Karpas-422 (cell line): ENCODE measurements around the gene FBXO42. TPM values are rescaled to one million over a fixed set of nuclear protein-coding genes. Genes with fewer than 3 reads are reported as not detected.
"Not testable (repeated sequence)": the region's sequence is repeated elsewhere in the genome, so short reads cannot be mapped to it uniquely, and the experiment has no call there.

Source experiments
- DNase-seq: peaks from one replicate; pipeline ENCODE4 v3.0.0-alpha.2; 2015
- H2AFZ ChIP-seq: fragments of 200-600 bp; sonication (generic); 2 replicates; pipeline ENCODE4 v1.6.1; 2014; ENCODE audit warnings: antibody characterized with exemption, low read length, mixed read lengths
- H3K27ac ChIP-seq: fragments of 200-600 bp; sonication (generic); 2 replicates; pipeline ENCODE4 v1.5.1; 2014; ENCODE audit warnings: mild to moderate bottlenecking, low read length, moderate library complexity
- H3K27me3 ChIP-seq: fragments of 200-600 bp; sonication (generic); 2 replicates; pipeline ENCODE4 v1.6.1; 2014; ENCODE audit warnings: low read length, mixed read lengths
- H3K36me3 ChIP-seq: fragments of 200-600 bp; sonication (generic); 2 replicates; pipeline ENCODE4 v1.6.1; 2014; ENCODE audit warnings: low read length, mixed read lengths; ENCODE audit not compliant: insufficient read depth
- H3K4me1 ChIP-seq: fragments of 200-600 bp; sonication (generic); 2 replicates; pipeline ENCODE4 v1.6.1; 2014; ENCODE audit warnings: mild to moderate bottlenecking, low read length, mixed read lengths
- H3K4me2 ChIP-seq: fragments of 200-600 bp; sonication (generic); 2 replicates; pipeline ENCODE4 v1.6.1; 2014; ENCODE audit warnings: low read length, low read depth, mild to moderate bottlenecking; ENCODE audit not compliant: poor library complexity, severe bottlenecking
- H3K4me3 ChIP-seq: fragments of 200-600 bp; sonication (generic); 2 replicates; pipeline ENCODE4 v1.5.1; 2014; ENCODE audit warnings: mild to moderate bottlenecking, antibody characterized with exemption, low read length, mixed read lengths
- H3K79me2 ChIP-seq: fragments of 200-600 bp; sonication (generic); 2 replicates; pipeline ENCODE4 v1.6.1; 2014; ENCODE audit warnings: mild to moderate bottlenecking, low read length, mixed read lengths
- H3K9ac ChIP-seq: fragments of 200-600 bp; sonication (generic); 2 replicates; pipeline ENCODE4 v1.6.0; 2014; ENCODE audit warnings: low read length
- H3K9me2 ChIP-seq: fragments of 200-600 bp; sonication (generic), shearing (Covaris generic); replicated peaks from 2 replicates; pipeline ENCODE4 v1.6.0; 2014; ENCODE audit warnings: mild to moderate bottlenecking, low read length, moderate library complexity; ENCODE audit not compliant: insufficient read depth
- H3K9me3 ChIP-seq: fragments of 300-700, 200-600 bp; sonication (generic); 2 replicates; pipeline ENCODE4 v1.6.1; 2014; ENCODE audit warnings: low read length, mixed read lengths
- H4K20me1 ChIP-seq: fragments of 200-600 bp; sonication (generic); 2 replicates; pipeline ENCODE4 v1.6.1; 2014; ENCODE audit warnings: mild to moderate bottlenecking, antibody characterized with exemption, low read length, low read depth; ENCODE audit not compliant: insufficient read depth
- total RNA-seq: library from RNA; depleted of rRNA; stranded (reverse); fragments of >200 nt; shearing (Covaris generic); gene quantifications from 2 replicates; pipeline ENCODE4 v1.2.3, GENCODE V29; 2014; ENCODE audit warnings: low replicate concordance

Gene FBXO42
- total RNA-seq, 1 experiment from 2014 or later: 31.7 TPM

DNA sequence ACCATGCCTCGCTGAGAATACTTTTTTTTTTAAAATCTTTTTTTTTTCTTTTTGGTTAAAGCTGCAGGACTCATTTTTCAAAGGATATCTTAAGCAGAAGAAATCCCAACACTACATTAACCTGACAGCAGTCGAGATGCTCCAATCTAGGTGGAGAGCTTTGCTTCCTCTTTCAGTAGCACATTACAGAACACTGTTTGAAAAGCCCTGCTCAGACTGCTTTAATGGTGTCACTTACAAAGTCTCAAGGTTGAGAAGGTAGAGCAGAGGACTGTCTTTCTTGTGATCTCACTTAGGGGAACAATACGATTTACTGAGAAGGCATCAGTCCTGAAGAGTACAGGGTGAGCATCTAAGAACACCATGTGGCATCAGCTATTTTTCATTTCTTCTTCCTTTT, 94.3 kb downstream of the FBXO42 start:
- Histone ChIP-seq H3K9me2 (no peaks in the 10 kb centered on the region), H3K9ac (no peak overlapping the region; the same call in 1 of the 2 replicates), H3K27ac (no peak overlapping the region), H4K20me1 (no peaks in the 10 kb centered on the region), H3K27me3 (no peaks in the 10 kb centered on the region), H3K4me3 (no peak overlapping the region), H3K79me2 (peaks cover 47% of the 10 kb centered on the region), H2AFZ (no peak overlapping the region), H3K9me3 (no peaks in the 10 kb centered on the region), H3K4me1 (peaks cover 28% of the 10 kb centered on the region), H3K36me3 (0 out of 2 replicates have a peak, but pooled peaks cover 4% of the 10 kb centered on the region), H3K4me2 (no peak overlapping the region)
- DNase-seq: peak; percentile 52

DNA sequence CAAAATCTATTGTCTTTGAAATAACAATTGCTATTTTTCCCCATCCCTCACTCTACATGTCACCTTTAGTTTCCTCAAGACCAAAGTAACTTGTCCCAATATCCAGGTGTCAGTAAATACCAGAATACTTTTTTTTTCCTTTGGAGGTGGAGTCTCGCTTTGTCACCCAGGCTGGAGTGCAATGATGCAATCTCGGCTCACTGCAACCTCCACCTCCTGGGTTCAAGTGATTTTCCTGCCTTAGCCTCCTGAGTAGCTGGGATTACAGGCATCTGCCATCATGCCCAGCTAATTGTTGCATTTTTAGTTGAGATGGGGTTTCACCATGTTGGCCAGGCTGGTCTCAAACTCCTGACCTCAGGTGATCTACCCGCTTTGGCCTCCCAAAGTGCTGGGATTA, 94.7 kb downstream of the FBXO42 start:
- H3K4me1 ChIP-seq: peaks cover 28% of the 10 kb centered on the region
- H3K4me2 ChIP-seq, H3K9me3 ChIP-seq, H3K9ac ChIP-seq, H3K27ac ChIP-seq, DNase-seq, H3K9me2 ChIP-seq, H3K27me3 ChIP-seq, H4K20me1 ChIP-seq, H2AFZ ChIP-seq, H3K4me3 ChIP-seq, H3K36me3 ChIP-seq: not testable (repeated sequence)
- peaks cover 43% of the 10 kb centered on the region for H3K79me2 ChIP-seq

DNA sequence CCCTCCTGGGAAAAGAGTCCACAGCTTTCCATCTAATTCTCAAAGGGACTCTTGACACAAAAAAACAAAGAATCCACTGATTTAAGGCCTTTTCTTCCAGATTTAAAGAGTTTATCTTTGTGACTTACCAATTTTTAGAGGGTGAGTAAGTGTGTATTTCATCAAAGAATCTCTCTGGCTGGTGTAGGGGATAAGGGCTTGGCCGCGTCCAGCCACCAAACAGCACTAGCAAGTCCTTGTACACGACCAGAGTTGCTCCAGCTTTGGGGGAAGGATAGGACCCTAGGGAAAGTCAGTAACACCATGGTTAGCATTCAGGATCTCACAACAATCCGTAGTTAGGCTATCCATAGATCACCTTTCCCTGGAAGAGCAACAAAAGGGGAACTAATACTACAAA, 95.8 kb downstream of the FBXO42 start:
- no peaks in the 10 kb centered on the region for H3K9me2 ChIP-seq
- DNase-seq: no peak

DNA sequence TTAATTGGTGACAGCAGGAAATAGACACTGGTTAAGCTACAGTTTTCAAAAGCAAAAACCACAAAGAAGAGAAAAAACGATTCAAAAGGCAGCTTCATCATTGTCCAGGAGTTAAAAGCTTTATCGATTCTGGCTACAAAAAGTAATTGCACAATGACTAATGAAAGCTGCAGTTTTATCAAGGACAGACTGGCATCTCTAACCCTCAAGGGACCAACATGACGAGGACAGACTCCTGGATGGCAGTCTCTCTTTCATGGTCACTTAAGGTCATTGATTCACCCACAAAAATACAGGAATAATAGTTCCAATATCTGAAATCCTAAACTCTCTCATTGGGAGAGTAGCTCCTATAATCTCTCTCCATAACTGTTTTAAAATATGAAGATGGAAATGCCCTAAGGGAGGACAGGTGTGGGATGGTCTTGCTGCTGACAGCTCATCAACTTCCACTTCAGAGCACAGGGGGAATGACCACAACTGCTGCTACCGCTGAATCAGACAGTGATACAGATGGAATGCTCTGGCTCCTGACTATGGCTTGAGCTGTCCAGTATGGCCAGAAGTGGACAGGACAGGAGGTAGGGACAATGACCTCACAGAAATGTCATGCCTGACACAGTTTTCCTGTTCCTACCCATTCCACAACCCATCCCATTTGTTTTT, 97.9 kb downstream of the FBXO42 start:
- H3K27me3 ChIP-seq: no peaks in the 10 kb centered on the region
- peaks cover 31% of the 10 kb centered on the region for H3K4me1 ChIP-seq
- no peak overlapping the region for H3K27ac ChIP-seq
- H2AFZ ChIP-seq: no peak overlapping the region
- peaks cover 28% of the 10 kb centered on the region for H3K79me2 ChIP-seq
- H3K36me3 ChIP-seq: 0 out of 2 replicates have a peak, but pooled peaks cover 9% of the 10 kb centered on the region
- H3K4me2 ChIP-seq: no peak overlapping the region
- no peak for DNase-seq
- H3K9ac ChIP-seq: no peak overlapping the region
- H3K9me3 ChIP-seq: no peaks in the 10 kb centered on the region
- H4K20me1 ChIP-seq: no peaks in the 10 kb centered on the region
- H3K4me3 ChIP-seq: no peak overlapping the region
- H3K9me2 ChIP-seq: no peaks in the 10 kb centered on the region

More for the DNA sequence above, 95.8 kb downstream of the FBXO42 start:
- Histone ChIP-seq H3K4me2 (no peak overlapping the region), H3K36me3 (0 out of 2 replicates have a peak, but pooled peaks cover 9% of the 10 kb centered on the region), H3K27me3 (no peaks in the 10 kb centered on the region), H3K27ac (no peak overlapping the region), H3K9ac (no peak overlapping the region), H2AFZ (no peak overlapping the region), H3K4me1 (peaks cover 28% of the 10 kb centered on the region), H3K9me3 (no peaks in the 10 kb centered on the region), H3K79me2 (peaks cover 37% of the 10 kb centered on the region), H4K20me1 (no peaks in the 10 kb centered on the region), H3K4me3 (no peak overlapping the region)

DNA sequence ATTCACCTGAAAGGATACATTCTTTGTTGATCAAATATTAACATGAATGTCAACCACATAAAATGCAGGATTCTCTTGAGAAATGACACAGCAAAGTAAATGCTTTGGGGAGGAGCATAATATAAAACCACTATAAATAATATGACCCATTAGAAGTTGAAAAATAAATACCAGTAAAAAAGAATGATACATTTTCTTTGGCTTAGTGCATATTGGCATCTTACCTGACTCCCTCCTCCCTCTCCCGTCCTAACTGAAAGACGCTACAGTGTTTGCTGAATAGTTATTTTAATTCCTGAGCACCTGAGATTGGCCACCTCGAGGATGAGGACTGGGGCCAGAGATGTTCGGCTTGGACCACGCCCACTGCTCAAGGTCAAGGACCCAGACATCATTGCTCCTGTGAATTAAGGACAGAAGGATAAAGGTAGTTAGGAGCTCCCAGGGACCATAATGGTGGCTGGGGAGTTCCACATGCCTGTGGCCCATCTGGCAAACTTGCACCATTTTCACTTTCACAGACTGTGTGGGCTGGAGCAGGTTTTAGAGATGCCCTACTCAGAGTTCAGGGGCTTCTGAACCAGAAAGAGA, 98.9 kb downstream of the FBXO42 start:
- Histone ChIP-seq H3K4me1 (peaks cover 32% of the 10 kb centered on the region), H2AFZ (no peak overlapping the region), H3K36me3 (0 out of 2 replicates have a peak, but pooled peaks cover 9% of the 10 kb centered on the region), H3K9me2 (no peaks in the 10 kb centered on the region), H3K9ac (no peak overlapping the region), H3K9me3 (no peaks in the 10 kb centered on the region), H4K20me1 (no peaks in the 10 kb centered on the region), H3K79me2 (peaks cover 19% of the 10 kb centered on the region), H3K27ac (no peak overlapping the region), H3K27me3 (no peaks in the 10 kb centered on the region), H3K4me2 (no peak overlapping the region), H3K4me3 (no peak overlapping the region)
- DNase-seq: no peak

DNA sequence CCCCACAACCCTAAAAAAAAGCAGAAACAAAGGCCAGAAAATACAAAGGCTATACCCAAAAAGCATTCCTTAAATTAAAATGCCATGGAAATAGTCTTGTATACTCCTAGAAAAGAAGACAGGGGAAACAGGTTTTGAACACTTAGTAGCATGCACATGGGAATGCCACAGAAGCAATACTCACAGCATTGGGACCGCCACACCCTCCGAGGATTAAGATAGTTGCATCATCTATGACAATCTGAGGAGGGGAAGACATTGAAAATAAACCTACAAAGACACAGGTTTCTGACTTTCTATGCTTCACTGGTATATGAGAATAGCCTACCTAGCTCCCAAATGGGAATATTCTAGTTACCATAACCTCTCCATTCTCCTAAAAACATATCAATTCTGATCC, 99.4 kb downstream of the FBXO42 start:
- Histone ChIP-seq H3K4me1 (peaks cover 27% of the 10 kb centered on the region), H3K9me2 (no peaks in the 10 kb centered on the region), H4K20me1 (no peaks in the 10 kb centered on the region), H3K4me2 (no peak overlapping the region), H3K9ac (no peak overlapping the region), H2AFZ (no peak overlapping the region), H3K27me3 (no peaks in the 10 kb centered on the region), H3K36me3 (0 out of 2 replicates have a peak, but pooled peaks cover 12% of the 10 kb centered on the region), H3K27ac (no peak overlapping the region), H3K79me2 (peaks cover 18% of the 10 kb centered on the region), H3K9me3 (no peaks in the 10 kb centered on the region), H3K4me3 (no peak overlapping the region)
- no peak for DNase-seq

DNA sequence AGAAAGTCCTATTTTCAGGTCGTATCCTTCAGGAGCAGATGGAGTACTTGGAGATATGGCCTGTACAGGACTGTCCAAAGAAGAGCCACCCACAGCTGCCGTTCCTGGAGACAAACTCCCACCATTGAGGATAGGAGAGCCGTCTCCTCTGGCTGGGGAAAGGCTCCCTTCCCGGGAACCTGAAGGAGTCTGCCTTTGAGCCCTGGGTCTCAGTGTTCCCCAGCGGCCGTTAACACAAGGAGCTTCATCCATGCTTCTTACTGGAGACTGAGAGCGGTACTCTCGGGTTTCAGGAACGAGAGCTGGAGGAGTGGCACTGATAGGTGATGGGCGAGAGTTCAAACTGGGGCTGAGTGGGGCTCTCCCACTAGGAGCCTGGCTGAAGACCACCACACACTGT, 100.9 kb downstream of the FBXO42 start:
- H3K4me2 ChIP-seq: no peak overlapping the region
- no peak overlapping the region for H3K27ac ChIP-seq
- no peak overlapping the region for H2AFZ ChIP-seq
- H3K36me3 ChIP-seq: peaks cover 16% of the 10 kb centered on the region; the same call in 1 of the 2 replicates
- H3K4me1 ChIP-seq: peaks cover 21% of the 10 kb centered on the region
- no peaks in the 10 kb centered on the region for H3K9me2 ChIP-seq
- no peak overlapping the region for H3K4me3 ChIP-seq
- H3K9me3 ChIP-seq: no peaks in the 10 kb centered on the region
- no peak for DNase-seq
- H3K79me2 ChIP-seq: peaks cover 6% of the 10 kb centered on the region; the same call in 1 of the 2 replicates
- H3K27me3 ChIP-seq: no peaks in the 10 kb centered on the region
- H4K20me1 ChIP-seq: no peaks in the 10 kb centered on the region
- no peak overlapping the region for H3K9ac ChIP-seq

DNA sequence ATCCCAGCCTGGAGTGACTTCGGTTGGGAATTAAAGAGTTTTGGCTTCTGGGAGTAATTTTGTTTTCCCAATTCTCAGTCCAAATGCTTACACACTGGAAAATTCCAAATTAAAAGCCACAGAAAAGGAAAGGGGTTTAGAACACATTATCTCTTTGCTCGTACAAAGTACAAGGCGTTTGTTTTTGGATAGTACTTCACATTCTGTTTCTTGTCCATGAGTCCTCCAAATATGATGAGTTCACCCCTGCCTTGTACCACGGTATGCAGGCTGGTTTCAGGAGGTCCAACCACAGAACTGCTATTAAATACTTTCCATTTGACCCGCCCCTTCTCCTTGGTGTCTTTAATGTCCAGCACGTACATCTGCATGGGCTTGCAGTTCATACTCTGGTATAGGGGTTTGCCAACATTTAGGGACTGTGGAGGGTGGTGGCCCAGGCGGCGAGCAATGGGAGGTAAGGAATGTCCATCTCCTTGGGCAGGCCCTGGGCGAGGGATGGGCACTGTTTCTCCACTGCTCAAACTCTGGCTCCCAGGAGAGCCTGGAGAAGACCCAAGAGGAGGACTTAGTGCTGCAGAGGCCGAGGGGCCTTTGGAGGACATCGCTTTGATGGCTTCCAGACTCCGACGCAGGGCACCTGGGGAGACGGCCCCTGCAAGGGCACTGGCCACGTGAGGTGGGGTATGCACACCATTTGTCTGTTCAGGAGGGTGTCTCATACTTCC, 101.6 kb downstream of the FBXO42 start:
- Histone ChIP-seq H3K9ac (no peak overlapping the region), H4K20me1 (no peaks in the 10 kb centered on the region), H3K4me2 (no peak overlapping the region), H3K27ac (no peak overlapping the region), H3K36me3 (peaks cover 14% of the 10 kb centered on the region; the same call in 1 of the 2 replicates), H3K9me2 (no peaks in the 10 kb centered on the region), H2AFZ (no peak overlapping the region), H3K4me1 (peaks cover 21% of the 10 kb centered on the region), H3K79me2 (peaks cover 6% of the 10 kb centered on the region; the same call in 1 of the 2 replicates), H3K4me3 (no peak overlapping the region), H3K27me3 (no peaks in the 10 kb centered on the region), H3K9me3 (no peaks in the 10 kb centered on the region)
- DNase-seq: no peak
